ENCODE data around the gene SET. TPM values are rescaled to one million over a fixed set of nuclear protein-coding genes. Genes with fewer than 3 reads are reported as not detected.

SET gene
- total and polyA plus RNA-seq, 2 of the 13 experiments (the other 11 are each of a cell fraction or from before 2014, with no cell fraction given): 94.2 to 611 TPM

DNA sequence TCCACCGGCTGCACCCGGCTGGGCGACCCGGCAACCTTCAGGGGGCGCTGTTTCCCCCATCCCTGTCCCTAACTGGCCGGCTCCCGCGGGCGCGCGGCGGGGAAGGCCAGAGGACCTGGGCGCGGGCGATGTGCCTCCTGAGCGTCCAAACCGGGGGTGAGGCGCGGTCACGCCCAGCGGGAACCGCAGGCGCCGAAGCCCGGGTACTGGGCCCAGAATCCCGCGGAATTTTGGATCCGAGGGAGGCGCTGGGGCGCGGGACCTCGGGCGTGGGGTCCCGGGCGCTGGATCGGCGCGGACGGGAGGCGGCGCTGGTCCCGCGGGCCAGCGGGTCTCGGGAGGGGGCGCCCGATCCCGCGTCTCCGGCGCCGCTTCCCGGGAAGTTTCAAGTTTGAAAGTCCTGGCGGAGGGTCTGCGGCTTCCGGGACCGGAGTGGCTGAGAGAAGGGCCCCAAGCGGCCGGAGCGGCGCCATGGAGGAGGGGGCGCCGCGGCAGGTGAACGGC lies 13.5 kb downstream of the SET start, which contains the start of gene PKN3 (continued):
- TF ChIP-seq, protein P1, sequence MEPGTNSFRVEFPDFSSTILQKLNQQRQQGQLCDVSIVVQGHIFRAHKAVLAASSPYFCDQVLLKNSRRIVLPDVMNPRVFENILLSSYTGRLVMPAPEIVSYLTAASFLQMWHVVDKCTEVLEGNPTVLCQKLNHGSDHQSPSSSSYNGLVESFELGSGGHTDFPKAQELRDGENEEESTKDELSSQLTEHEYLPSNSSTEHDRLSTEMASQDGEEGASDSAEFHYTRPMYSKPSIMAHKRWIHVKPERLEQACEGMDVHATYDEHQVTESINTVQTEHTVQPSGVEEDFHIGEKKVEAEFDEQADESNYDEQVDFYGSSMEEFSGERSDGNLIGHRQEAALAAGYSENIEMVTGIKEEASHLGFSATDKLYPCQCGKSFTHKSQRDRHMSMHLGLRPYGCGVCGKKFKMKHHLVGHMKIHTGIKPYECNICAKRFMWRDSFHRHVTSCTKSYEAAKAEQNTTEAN (CRISPR knock-in tag; conservative IDR thresholded peaks at IDR 0.05): peak; percentile 66; the same call in 1 of the 2 replicates
- TF ChIP-seq RBM39 (IDR thresholded peaks at IDR 0.05; ENCODE audit: low read depth, low read length, poor library complexity, severe bottlenecking) (peak; percentile 39), ZBTB38 (CRISPR knock-in tag; IDR thresholded peaks at IDR 0.05) (peak; percentile 37; the same call in 1 of the 2 replicates), ZMAT3 (CRISPR knock-in tag; conservative IDR thresholded peaks at IDR 0.05) (peak; percentile 77; the same call in 1 of the 2 replicates), SP4 (CRISPR knock-in tag; IDR thresholded peaks at IDR 0.05) (no peak), HNRNPK (IDR thresholded peaks at IDR 0.05; ENCODE audit: low read depth, low read length, poor library complexity, severe bottlenecking) (peak; percentile 59), SRY (CRISPR knock-in tag; IDR thresholded peaks at IDR 0.05) (no peak), RAD21 (CRISPR knock-in tag; IDR thresholded peaks at IDR 0.05) (peak; percentile 78), MBD4 (IDR thresholded peaks at IDR 0.05; ENCODE audit: borderline replicate concordance, low read length) (no peak), PAF1 (CRISPR knock-in tag; IDR thresholded peaks at IDR 0.05) (no peak), ZNF619 (CRISPR knock-in tag; IDR thresholded peaks at IDR 0.05) (no peak), ZKSCAN1 (IDR thresholded peaks at IDR 0.05; ENCODE audit: low read length) (no peak), MED1 (CRISPR knock-in tag; IDR thresholded peaks at IDR 0.05) (peak; percentile 14; the same call in 1 of the 2 replicates), SP5 (CRISPR knock-in tag; IDR thresholded peaks at IDR 0.05; ENCODE audit: borderline replicate concordance, low read depth) (0 out of 2 replicates have a peak, but pooled peaks have one; percentile 7), SAP130 (CRISPR knock-in tag; IDR thresholded peaks at IDR 0.05; ENCODE audit: low read depth) (peak; percentile 70; the same call in 1 of the 2 replicates), SOX13 (IDR thresholded peaks at IDR 0.05) (no peak), SOX13 (CRISPR knock-in tag; conservative IDR thresholded peaks at IDR 0.05 in 1 of 2, IDR thresholded peaks at IDR 0.05 in 1 of 2) (0 out of 4 replicates have a peak, but pooled peaks of 1 of the 2 experiments have one; percentile 1), PHF20 (CRISPR knock-in tag; IDR thresholded peaks at IDR 0.05) (0 out of 2 replicates have a peak, but pooled peaks have one; percentile 30), ZNF10 (CRISPR knock-in tag; IDR thresholded peaks at IDR 0.05; ENCODE audit: borderline replicate concordance, low read depth) (no peak)
- TF ChIP-seq, protein P2, sequence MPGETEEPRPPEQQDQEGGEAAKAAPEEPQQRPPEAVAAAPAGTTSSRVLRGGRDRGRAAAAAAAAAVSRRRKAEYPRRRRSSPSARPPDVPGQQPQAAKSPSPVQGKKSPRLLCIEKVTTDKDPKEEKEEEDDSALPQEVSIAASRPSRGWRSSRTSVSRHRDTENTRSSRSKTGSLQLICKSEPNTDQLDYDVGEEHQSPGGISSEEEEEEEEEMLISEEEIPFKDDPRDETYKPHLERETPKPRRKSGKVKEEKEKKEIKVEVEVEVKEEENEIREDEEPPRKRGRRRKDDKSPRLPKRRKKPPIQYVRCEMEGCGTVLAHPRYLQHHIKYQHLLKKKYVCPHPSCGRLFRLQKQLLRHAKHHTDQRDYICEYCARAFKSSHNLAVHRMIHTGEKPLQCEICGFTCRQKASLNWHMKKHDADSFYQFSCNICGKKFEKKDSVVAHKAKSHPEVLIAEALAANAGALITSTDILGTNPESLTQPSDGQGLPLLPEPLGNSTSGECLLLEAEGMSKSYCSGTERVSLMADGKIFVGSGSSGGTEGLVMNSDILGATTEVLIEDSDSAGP (CRISPR knock-in tag; IDR thresholded peaks at IDR 0.05; ENCODE audit: borderline replicate concordance): peak; percentile 70; the same call in 1 of the 2 replicates
- TF ChIP-seq, protein P3, sequence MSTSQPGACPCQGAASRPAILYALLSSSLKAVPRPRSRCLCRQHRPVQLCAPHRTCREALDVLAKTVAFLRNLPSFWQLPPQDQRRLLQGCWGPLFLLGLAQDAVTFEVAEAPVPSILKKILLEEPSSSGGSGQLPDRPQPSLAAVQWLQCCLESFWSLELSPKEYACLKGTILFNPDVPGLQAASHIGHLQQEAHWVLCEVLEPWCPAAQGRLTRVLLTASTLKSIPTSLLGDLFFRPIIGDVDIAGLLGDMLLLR (CRISPR knock-in tag; IDR thresholded peaks at IDR 0.05): peak; percentile 31; the same call in 1 of the 2 replicates
- TF ChIP-seq, protein P4, sequence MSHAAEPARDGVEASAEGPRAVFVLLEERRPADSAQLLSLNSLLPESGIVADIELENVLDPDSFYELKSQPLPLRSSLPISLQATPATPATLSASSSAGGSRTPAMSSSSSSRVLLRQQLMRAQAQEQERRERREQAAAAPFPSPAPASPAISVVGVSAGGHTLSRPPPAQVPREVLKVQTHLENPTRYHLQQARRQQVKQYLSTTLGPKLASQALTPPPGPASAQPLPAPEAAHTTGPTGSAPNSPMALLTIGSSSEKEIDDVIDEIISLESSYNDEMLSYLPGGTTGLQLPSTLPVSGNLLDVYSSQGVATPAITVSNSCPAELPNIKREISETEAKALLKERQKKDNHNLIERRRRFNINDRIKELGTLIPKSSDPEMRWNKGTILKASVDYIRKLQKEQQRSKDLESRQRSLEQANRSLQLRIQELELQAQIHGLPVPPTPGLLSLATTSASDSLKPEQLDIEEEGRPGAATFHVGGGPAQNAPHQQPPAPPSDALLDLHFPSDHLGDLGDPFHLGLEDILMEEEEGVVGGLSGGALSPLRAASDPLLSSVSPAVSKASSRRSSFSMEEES (CRISPR knock-in tag; IDR thresholded peaks at IDR 0.05): 0 out of 2 replicates have a peak, but pooled peaks have one; percentile 6
- TF ChIP-seq, protein P5, sequence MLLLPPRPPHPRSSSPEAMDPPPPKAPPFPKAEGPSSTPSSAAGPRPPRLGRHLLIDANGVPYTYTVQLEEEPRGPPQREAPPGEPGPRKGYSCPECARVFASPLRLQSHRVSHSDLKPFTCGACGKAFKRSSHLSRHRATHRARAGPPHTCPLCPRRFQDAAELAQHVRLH (CRISPR knock-in tag; IDR thresholded peaks at IDR 0.05; ENCODE audit: borderline replicate concordance, low read depth): no peak
- TF ChIP-seq, protein P6, sequence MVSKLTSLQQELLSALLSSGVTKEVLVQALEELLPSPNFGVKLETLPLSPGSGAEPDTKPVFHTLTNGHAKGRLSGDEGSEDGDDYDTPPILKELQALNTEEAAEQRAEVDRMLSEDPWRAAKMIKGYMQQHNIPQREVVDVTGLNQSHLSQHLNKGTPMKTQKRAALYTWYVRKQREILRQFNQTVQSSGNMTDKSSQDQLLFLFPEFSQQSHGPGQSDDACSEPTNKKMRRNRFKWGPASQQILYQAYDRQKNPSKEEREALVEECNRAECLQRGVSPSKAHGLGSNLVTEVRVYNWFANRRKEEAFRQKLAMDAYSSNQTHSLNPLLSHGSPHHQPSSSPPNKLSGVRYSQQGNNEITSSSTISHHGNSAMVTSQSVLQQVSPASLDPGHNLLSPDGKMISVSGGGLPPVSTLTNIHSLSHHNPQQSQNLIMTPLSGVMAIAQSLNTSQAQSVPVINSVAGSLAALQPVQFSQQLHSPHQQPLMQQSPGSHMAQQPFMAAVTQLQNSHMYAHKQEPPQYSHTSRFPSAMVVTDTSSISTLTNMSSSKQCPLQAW (CRISPR knock-in tag; IDR thresholded peaks at IDR 0.05): 0 out of 2 replicates have a peak, but pooled peaks have one; percentile 59
